HepG2 (cell line): ENCODE data around the gene NHERF2. TPM values are rescaled to one million over a fixed set of nuclear protein-coding genes. Genes with fewer than 3 reads are reported as not detected.

Experiments
- ATAC-seq: fragments of 200-7000 bp; cut with Tn5 transposase; 3 replicates; pipeline ENCODE4 v1.9.1; 2020; ENCODE audit warnings: mild to moderate bottlenecking, moderate library complexity
- BruUV-seq: library from RNA; stranded (reverse); fragments of 400-500 nt; replicated peaks from 2 replicates; lab custom pipeline; 2021; lab: Mats Ljungman, UMichigan
- CTCF ChIA-PET: fragments of 300-600 bp; formaldehyde crosslinking; extraction: SDS; loops from one replicate; lab custom pipeline; 2021; ENCODE audit warnings: low total read pairs, inconsistent platforms, low intra/inter-chr PET ratio; lab: Yijun Ruan, JAX
- POLR2A ChIA-PET: fragments of 350-600 bp; sonication (Branson Sonifier 250); formaldehyde crosslinking; loops from one replicate; lab custom pipeline; 2020; ENCODE audit warnings: antibody characterized with exemption, inconsistent platforms; lab: Yijun Ruan, JAX
- DNase-seq: peaks from one replicate; pipeline ENCODE4 v3.0.0-alpha.2; 2015; ENCODE audit warnings: low spot score
- FAIRE-seq: peaks from 3 replicates; lab custom pipeline; 2011; peaks lifted over from hg19 to GRCh38; lab: Jason Lieb, UNC
- H2AFZ ChIP-seq: one replicate; pipeline ENCODE4 v1.6.1; 2011; ENCODE audit warnings: low read length, inconsistent platforms
- H3K27ac ChIP-seq: fragments of 300-600 bp; 3 replicates; pipeline ENCODE4 v1.8.0; 2011; ENCODE audit warnings: mixed run types, mild to moderate bottlenecking, mixed read lengths, low read length, inconsistent platforms; ENCODE audit not compliant: insufficient read depth; ENCODE audit errors: extremely low read length
- H3K27me3 ChIP-seq, 2 experiments: fragments of 200-600 bp in 1 of 2; 2 replicates in 1 of 2; 3 replicates in 1 of 2; pipeline versions ENCODE4 v1.6.0 to v1.8.0; 2011; ENCODE audit warnings: low read length in 2 of 2, mild to moderate bottlenecking in 2 of 2, moderate library complexity in 2 of 2, inconsistent platforms in 1 of 2; ENCODE audit not compliant: insufficient read depth in 2 of 2, control insufficient read depth in 1 of 2
- H3K36me3 ChIP-seq, 2 experiments: fragments of 200-600 bp in 1 of 2; replicated peaks in 1 of 2; 2 replicates in 1 of 2; 3 replicates in 1 of 2; pipeline versions ENCODE4 v1.5.1 to v1.8.0; 2011; ENCODE audit warnings: low read length in 2 of 2, inconsistent platforms in 1 of 2; ENCODE audit not compliant: insufficient read depth in 2 of 2, control insufficient read depth in 1 of 2
- H3K4me1 ChIP-seq: 2 replicates; pipeline ENCODE4 v1.5.1; 2012; ENCODE audit warnings: low read length, inconsistent platforms; ENCODE audit not compliant: insufficient read depth
- H3K4me2 ChIP-seq: 2 replicates; pipeline ENCODE4 v1.6.0; 2011; ENCODE audit warnings: low read depth, low read length, inconsistent platforms
- H3K4me3 ChIP-seq, 3 experiments: fragments of 200-600 bp in 1 of 3; sonication (generic), shearing (Covaris generic) in 1 of 3; replicated peaks in 1 of 3; 2 replicates each; pipeline ENCODE4 v1.5.1; 2011 to 2016; ENCODE audit warnings: low read length in 3 of 3, inconsistent platforms in 2 of 3, low read depth in 2 of 3, mild to moderate bottlenecking in 2 of 3, control low read depth in 1 of 3, mixed read lengths in 1 of 3; ENCODE audit not compliant: insufficient read depth in 1 of 3
- H3K79me2 ChIP-seq: one replicate; pipeline ENCODE4 v1.6.1; 2011; ENCODE audit warnings: low read length, inconsistent platforms; ENCODE audit not compliant: insufficient read depth
- H3K9ac ChIP-seq: 2 replicates; pipeline ENCODE4 v1.6.0; 2011; ENCODE audit warnings: mild to moderate bottlenecking, low read depth, low read length, inconsistent platforms; ENCODE audit not compliant: insufficient read depth
- H3K9me3 ChIP-seq: 2 replicates; pipeline ENCODE4 v1.5.1; 2012; ENCODE audit warnings: mild to moderate bottlenecking, low read length
- H4K20me1 ChIP-seq: 2 replicates; pipeline ENCODE4 v1.6.0; 2011; ENCODE audit warnings: inconsistent platforms, mild to moderate bottlenecking, low read length, moderate library complexity; ENCODE audit not compliant: insufficient read depth
- BCL3 ChIP-seq: sonication (generic); formaldehyde crosslinking; IDR thresholded peaks from 2 replicates; pipeline ENCODE4 v1.5.1; 2020; ENCODE audit warnings: mild to moderate bottlenecking, missing genetic modification reagents, moderate library complexity
- MXD1 ChIP-seq: sonication (generic); formaldehyde crosslinking; IDR thresholded peaks from 2 replicates; pipeline ENCODE4 v1.4.0; 2020; ENCODE audit warnings: mild to moderate bottlenecking, missing genetic modification reagents
- SAFB2 ChIP-seq: sonication (generic); formaldehyde crosslinking; IDR thresholded peaks from 2 replicates; pipeline ENCODE4 v1.5.1; 2020; ENCODE audit warnings: missing genetic modification reagents, low read depth, mild to moderate bottlenecking, borderline replicate concordance
- SKI ChIP-seq: fragments of 450-650 bp; IDR thresholded peaks from one replicate; pipeline ENCODE4 v1.6.1; 2018; ENCODE audit warnings: mild to moderate bottlenecking; ENCODE audit not compliant: partially characterized antibody
- SOX6 ChIP-seq, 2 experiments: fragments of 450-650 bp in 1 of 2; sonication (generic) in 1 of 2; formaldehyde crosslinking in 1 of 2; IDR thresholded peaks; 2 replicates each; pipeline versions ENCODE4 v1.4.0 to v1.6.1; 2017 to 2020; ENCODE audit warnings: antibody characterized with exemption in 1 of 2, mild to moderate bottlenecking in 1 of 2, missing genetic modification reagents in 1 of 2
- SPEN ChIP-seq: sonication (generic); formaldehyde crosslinking; IDR thresholded peaks from 2 replicates; pipeline ENCODE4 v1.5.1; 2020; ENCODE audit warnings: low read depth, mild to moderate bottlenecking, missing genetic modification reagents
- SRF ChIP-seq: IDR thresholded peaks from 2 replicates; pipeline ENCODE4 v1.6.1; 2011; ENCODE audit warnings: mild to moderate bottlenecking, low read depth, low read length, moderate library complexity
- ZBTB1 ChIP-seq: sonication (generic); formaldehyde crosslinking; IDR thresholded peaks from 2 replicates; pipeline ENCODE4 v1.4.0; 2020; ENCODE audit warnings: missing genetic modification reagents, borderline replicate concordance
- ZBTB20 ChIP-seq: sonication (generic); formaldehyde crosslinking; IDR thresholded peaks from 2 replicates; pipeline ENCODE4 v1.8.1; 2023; ENCODE audit warnings: missing genetic modification reagents, low read depth, mild to moderate bottlenecking, borderline replicate concordance
- ZNF136 ChIP-seq: sonication (generic); formaldehyde crosslinking; IDR thresholded peaks from 2 replicates; pipeline ENCODE4 v1.8.1; 2022; ENCODE audit warnings: low read depth, mild to moderate bottlenecking, moderate library complexity, missing genetic modification reagents
- ZNF143 ChIP-seq: sonication (generic); formaldehyde crosslinking; IDR thresholded peaks from 2 replicates; pipeline ENCODE4 v1.4.0; 2020; ENCODE audit warnings: missing genetic modification reagents
- WGBS: methylation state at CpG from one replicate; pipeline ENCODE4 v1.1.6; 2017; ENCODE audit warnings: low lambda C conversion rate; 5-methylcytosine and 5-hydroxymethylcytosine counted together
- in situ Hi-C: cut with HindIII; loops from 2 replicates; pipeline ENCODE4 v1.10.0; 2017; ENCODE audit warnings: low pct_unique_long_range_greater_than_20kb; ENCODE audit not compliant: extremely low pct_ligation_motif_present
- intact Hi-C: fragments of 100-400 bp; cut with micrococcal nuclease; formaldehyde crosslinking; loops from one replicate; pipeline ENCODE4 v1.10.0; 2022; ENCODE audit not compliant: unreplicated experiment
- polyA plus RNA-seq, 8 experiments: library from polyadenylated mRNA; depleted of rRNA in 3 of 8; stranded (reverse) in 7 of 8; unstranded in 1 of 8; fragments of >200 nt; fragmentation: Illumina TruSeq in 4 of 8; extraction: Trizol in 4 of 8; gene quantifications; 2 replicates each; pipeline versions ENCODE4 v1.2.1 to v1.2.3, GENCODE V29; 2011 to 2016; ENCODE audit warnings: low read depth in 4 of 8, missing spikeins in 1 of 8, mixed read lengths in 1 of 8; ENCODE audit not compliant: insufficient read depth in 1 of 8
- total RNA-seq, 5 experiments: library from RNA; depleted of rRNA; stranded (reverse); fragments of >200 nt; fragmentation: Illumina TruSeq; extraction: Trizol; gene quantifications; 2 replicates each; pipeline ENCODE4 v1.2.3, GENCODE V29; 2016; ENCODE audit warnings: low read depth in 1 of 5
- TF ChIP-seq, protein P1 (sequence below): sonication (generic); formaldehyde crosslinking; conservative IDR thresholded peaks from 2 replicates; pipeline ENCODE4 v1.5.0; 2020; ENCODE audit warnings: missing genetic modification reagents

Gene NHERF2
- total and polyA plus RNA-seq, 2 of the 13 experiments (the other 11 are each of a cell fraction or from before 2014, with no cell fraction given), result 23.7 to 39.3 TPM

DNA sequence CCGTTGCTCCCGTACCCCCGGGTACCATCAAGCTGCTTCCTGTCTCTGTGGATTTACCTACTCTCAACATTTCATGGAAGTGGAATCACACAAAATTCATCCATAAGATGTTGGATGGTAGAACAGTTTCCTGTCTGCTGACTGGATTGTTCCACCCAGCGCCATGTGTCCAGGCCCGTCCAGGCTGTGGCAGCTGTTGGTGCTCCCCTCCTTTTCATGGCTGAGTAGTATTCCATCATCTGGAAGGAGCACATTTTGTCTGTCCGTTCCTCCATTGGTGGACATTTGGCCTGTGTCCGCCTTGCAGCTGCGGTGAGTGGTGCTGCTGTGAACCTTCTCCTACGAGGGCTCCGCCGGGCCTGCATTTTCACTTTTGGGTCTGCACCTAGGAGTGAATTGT lies 39.4 kb downstream of the NHERF2 start:
- no peak for DNase-seq
- no TSS peak for BruUV-seq
- WGBS, result 99% methylated on average over 11 of the region's 11 CpGs

More for the DNA sequence above, 39.4 kb downstream of the NHERF2 start:
- H3K27me3 ChIP-seq, result no peaks in the 10 kb centered on the region
- CTCF ChIA-PET, result no interaction called here
- H3K4me3 ChIP-seq, result no peak overlapping the region
- H3K9ac ChIP-seq, result no peak overlapping the region
- H2AFZ ChIP-seq, result no peak overlapping the region
- no peaks in the 10 kb centered on the region for H4K20me1 ChIP-seq
- no peaks in the 10 kb centered on the region for H3K79me2 ChIP-seq
- H3K4me1 ChIP-seq, result no peaks in the 10 kb centered on the region
- no peak overlapping the region for H3K27ac ChIP-seq
- FAIRE-seq (no peak), ATAC-seq (no peak)
- intact Hi-C loops, result no loop called here
- in situ Hi-C loops, result no loop called here
- TF ChIP-seq SPEN (CRISPR knock-in tag) (no peak), SKI (no peak), MXD1 (CRISPR knock-in tag) (no peak), SOX6 (IDR thresholded peaks at IDR 0.05) (no peak), SOX6 (CRISPR knock-in tag; IDR thresholded peaks at IDR 0.05) (no peak), ZNF143 (CRISPR knock-in tag) (no peak), ZBTB1 (no peak), ZNF136 (no peak), SRF (no peak), SAFB2 (CRISPR knock-in tag) (no peak), BCL3 (CRISPR knock-in tag) (no peak), ZBTB20 (CRISPR knock-in tag) (no peak)
- TF ChIP-seq, protein P1, sequence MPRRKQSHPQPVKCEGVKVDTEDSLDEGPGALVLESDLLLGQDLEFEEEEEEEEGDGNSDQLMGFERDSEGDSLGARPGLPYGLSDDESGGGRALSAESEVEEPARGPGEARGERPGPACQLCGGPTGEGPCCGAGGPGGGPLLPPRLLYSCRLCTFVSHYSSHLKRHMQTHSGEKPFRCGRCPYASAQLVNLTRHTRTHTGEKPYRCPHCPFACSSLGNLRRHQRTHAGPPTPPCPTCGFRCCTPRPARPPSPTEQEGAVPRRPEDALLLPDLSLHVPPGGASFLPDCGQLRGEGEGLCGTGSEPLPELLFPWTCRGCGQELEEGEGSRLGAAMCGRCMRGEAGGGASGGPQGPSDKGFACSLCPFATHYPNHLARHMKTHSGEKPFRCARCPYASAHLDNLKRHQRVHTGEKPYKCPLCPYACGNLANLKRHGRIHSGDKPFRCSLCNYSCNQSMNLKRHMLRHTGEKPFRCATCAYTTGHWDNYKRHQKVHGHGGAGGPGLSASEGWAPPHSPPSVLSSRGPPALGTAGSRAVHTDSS (CRISPR knock-in tag), result no peak
- H3K36me3 ChIP-seq, result peaks cover 22 to 24% of the 10 kb centered on the region in 2 experiments
- POLR2A ChIA-PET, result no interaction called here
- no peak overlapping the region for H3K4me2 ChIP-seq
- no peaks in the 10 kb centered on the region for H3K9me3 ChIP-seq
